ENCODE data around the gene RUNX3.

GRCh38 chr1:24905355-24905978, 24.6 kb downstream of the RUNX3 start:
- TF ChIP-seq CTCF (conservative IDR thresholded peaks at IDR 0.05 in 1 of 2, IDR thresholded peaks at IDR 0.05 in 1 of 2; ENCODE audit: extremely low read depth in 1 of 2, insufficient read depth in 1 of 2, low read depth in 1 of 2, low read length in 2 of 2), result no peak
- TF ChIP-seq EZH2 (IDR thresholded peaks at IDR 0.05; ENCODE audit: borderline replicate concordance, low read length), result no peak

Data from mammary epithelial cell (primary cell).